SK-N-MC (cell line): ENCODE results near the gene SDK2.

Source experiments
- EZH2 ChIP-seq: fragments of 200-600 bp; sonication (generic); IDR thresholded peaks from one replicate; pipeline ENCODE4 v1.6.1; 2017; ENCODE audit warnings: antibody characterized with exemption
- FOXP2 ChIP-seq: optimal IDR thresholded peaks from 2 replicates; pipeline ENCODE3; 2011; ENCODE audit warnings: mild to moderate bottlenecking, moderate library complexity; ENCODE audit not compliant: insufficient read depth; ENCODE audit errors: extremely low read length, control extremely low read depth
- POLR2AphosphoS5 ChIP-seq: IDR thresholded peaks from 2 replicates; pipeline ENCODE4 v1.6.1; 2012; ENCODE audit warnings: mild to moderate bottlenecking, low read depth, low read length, borderline replicate concordance

- TF ChIP-seq POLR2AphosphoS5 = no peak
- TF ChIP-seq EZH2 = no peak
- TF ChIP-seq FOXP2 = no peak
Measured at GRCh38 chr17:73620414-73620813, 23.8 kb downstream of the SDK2 start.
